GM13976 (cell line): ENCODE measurements around the gene PTCD2.
"Not testable (repeated sequence)": the region's sequence is repeated elsewhere in the genome, so short reads cannot be mapped to it uniquely, and the experiment has no call there.

Experiments
- DNase-seq: peaks from one replicate; pipeline ENCODE4 v3.0.0; 2012; ENCODE audit warnings: low spot score
- in situ Hi-C: fragments of 300-500 bp; cut with MboI; formaldehyde crosslinking; loops from one replicate; pipeline ENCODE4 v1.12.0; 2022; ENCODE audit warnings: low sequenced_read_pairs, mixed read lengths, inconsistent platforms; ENCODE audit not compliant: unreplicated experiment
- TF ChIP-seq, protein P1 (sequence below): IDR thresholded peaks from 2 replicates; pipeline ENCODE4 v1.5.1; 2012; ENCODE audit warnings: borderline replicate concordance, mild to moderate bottlenecking; ENCODE audit not compliant: insufficient read depth; ENCODE audit errors: extremely low read depth, missing control alignments, control extremely low read depth

PTCD2 gene

DNA sequence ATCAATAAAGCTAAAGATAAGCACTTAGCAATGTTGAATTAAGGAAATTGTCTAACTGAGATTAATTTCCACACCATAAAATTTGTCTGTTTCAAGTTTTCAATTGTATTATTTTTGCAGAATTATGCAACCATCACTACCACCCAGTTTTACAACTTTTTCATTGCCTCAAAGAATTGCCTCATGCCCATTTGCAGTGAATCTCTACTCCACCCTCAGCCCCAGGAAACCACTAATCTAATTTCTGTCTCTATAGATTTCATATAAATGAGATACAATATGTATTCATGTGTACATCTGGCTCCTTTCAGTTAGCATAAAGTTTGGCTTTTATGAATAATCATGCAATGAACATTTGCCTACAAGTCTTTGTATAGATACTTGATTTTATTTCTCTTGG lies 72.9 kb downstream of the PTCD2 start:
- DNase-seq = no peak
- in situ Hi-C loops = no loop called here
- TF ChIP-seq, protein P1, sequence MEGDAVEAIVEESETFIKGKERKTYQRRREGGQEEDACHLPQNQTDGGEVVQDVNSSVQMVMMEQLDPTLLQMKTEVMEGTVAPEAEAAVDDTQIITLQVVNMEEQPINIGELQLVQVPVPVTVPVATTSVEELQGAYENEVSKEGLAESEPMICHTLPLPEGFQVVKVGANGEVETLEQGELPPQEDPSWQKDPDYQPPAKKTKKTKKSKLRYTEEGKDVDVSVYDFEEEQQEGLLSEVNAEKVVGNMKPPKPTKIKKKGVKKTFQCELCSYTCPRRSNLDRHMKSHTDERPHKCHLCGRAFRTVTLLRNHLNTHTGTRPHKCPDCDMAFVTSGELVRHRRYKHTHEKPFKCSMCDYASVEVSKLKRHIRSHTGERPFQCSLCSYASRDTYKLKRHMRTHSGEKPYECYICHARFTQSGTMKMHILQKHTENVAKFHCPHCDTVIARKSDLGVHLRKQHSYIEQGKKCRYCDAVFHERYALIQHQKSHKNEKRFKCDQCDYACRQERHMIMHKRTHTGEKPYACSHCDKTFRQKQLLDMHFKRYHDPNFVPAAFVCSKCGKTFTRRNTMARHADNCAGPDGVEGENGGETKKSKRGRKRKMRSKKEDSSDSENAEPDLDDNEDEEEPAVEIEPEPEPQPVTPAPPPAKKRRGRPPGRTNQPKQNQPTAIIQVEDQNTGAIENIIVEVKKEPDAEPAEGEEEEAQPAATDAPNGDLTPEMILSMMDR = no peak

DNA sequence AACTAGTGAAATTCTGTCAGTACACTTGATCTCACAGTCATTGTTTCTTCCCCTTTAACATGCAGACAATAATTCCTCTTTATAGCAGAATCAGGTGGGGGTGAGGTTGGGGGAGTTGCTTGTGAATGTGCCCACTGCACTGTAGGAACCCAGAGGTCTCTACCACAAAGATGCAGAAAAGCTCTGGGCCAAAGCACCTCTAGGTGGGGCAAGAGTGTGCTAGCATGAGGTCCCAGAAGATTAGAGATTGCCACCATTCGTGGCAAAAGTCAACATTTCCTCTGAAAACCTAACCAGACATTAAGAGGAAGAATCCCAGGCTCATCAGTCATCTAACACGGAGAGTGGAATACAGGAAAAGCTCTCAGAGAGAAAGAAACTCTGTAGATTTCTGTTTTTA lies 74.5 kb downstream of the PTCD2 start:
- TF ChIP-seq, protein P1 = peak; percentile 63
- peak; percentile 41 for DNase-seq
- in situ Hi-C loops = no loop called here

DNA sequence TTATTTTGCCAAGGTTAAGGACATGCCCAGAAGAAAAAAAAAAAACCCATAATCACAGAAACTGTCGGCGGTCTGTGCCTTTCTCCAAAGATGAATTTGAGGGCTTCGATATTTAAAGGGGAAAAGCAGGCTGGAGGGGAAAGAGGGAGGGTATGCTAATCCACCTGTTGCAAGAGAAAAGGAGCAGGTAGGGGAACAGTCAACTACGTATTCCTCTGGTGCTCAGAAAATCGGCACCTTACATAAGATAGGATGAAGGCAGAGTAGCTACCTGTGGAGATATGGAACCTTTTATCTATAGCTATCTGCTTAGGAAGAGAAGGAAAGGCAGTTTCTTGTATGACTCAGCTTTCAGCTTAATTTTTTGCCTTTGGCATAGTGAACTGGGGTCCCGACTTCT lies 77.7 kb downstream of the PTCD2 start:
- no peak for DNase-seq
- in situ Hi-C loops = no loop called here
- TF ChIP-seq, protein P1 = no peak

DNA sequence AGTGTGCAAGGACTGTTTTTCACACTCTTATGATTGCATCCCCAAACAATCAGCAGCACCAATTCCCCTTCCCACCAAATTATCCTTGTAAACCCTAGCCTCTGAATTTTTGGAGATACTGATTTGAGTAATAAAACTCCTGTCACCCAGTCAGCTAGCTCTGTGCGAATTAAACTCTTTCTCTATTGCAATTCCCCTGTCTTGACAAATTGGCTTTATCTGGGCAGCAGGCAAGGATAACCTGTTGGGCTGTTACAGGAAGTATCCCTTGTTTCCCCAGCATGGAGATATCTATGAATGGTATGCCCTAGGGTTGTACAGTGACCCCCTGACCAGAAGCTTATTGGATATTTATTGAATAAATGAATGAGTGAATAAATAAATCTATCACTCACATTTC lies 80.8 kb downstream of the PTCD2 start:
- in situ Hi-C loops = no loop called here
- TF ChIP-seq, protein P1 = no peak
- DNase-seq = no peak

DNA sequence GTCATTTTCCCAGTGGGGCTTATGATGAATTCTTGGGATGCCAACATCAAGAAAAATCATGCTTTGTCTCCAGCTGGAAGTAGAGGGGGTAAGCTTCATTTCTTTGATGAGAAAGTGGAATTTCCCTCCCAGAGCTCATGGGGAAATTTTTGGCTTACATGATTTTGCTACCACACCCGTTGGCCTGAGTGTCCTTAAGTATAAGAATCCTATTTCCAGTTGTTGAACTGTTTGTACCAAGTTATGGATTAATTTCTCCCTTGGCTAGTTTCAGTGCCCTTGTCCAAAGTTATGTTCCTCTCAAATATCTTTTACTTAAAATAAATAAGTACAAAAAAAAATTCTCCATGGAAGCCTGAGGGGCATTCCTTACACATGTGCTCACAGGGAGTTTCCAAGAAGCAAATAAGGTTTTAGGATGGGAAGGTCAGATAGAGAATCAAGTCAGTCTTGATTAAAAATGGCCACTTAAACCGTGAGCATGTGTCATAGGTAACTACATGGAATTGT lies 82.3 kb downstream of the PTCD2 start:
- TF ChIP-seq, protein P1 = no peak
- in situ Hi-C loops = no loop called here
- no peak for DNase-seq

DNA sequence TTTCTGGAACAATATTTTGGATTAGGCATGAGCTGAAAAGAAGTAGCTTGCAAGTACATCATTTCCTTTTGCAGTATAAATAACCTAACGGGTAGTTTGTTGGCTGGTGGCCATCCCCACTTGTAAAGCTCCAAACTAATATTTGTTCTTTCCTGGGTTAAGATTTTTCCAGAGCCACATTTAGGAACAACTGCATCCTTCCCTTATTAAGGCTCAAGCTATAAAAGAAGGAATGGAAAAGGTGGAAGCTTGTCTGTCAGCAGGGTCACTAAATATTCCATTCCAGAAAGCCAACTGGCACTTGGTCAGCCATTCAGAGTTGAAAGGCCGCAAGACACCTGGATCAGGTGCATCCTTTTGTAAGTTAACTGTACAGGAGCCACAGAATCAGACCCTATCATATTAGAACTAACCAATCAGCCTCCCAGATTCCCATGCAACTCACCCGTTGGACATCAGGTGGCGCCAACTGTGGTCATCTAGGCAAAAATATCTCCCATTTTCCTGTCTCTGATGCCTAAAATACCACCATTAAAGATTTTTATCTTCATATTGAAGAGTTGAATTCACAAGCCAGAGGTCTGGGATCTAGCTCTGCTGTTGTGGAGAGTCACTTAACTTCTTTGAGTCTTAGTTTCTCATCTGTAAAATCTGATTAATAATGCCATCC lies 82.9 kb downstream of the PTCD2 start:
- TF ChIP-seq, protein P1 = no peak
- DNase-seq = no peak
- in situ Hi-C loops = no loop called here

DNA sequence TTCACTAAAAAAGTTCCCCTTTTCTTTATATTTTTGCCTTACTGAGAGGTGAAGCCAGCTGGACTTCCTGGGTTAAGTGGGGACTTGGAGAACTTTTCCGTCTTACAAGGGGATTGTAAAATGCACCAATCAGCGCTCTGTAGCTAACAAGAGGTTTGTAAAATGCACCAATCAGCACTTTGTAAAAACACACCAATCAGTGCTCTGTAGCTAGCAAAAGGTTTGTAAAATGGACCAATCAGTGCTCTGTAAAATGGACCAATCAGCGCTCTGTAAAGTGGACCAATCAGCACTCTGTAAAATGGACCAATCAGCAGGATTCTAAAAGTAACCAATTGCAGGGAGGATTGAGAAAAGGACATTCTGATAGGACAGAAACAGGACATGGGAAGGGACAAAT lies 84.6 kb downstream of the PTCD2 start:
- in situ Hi-C loops, DNase-seq: not testable (repeated sequence)
